ENCODE measurements around the gene CWF19L1. TPM values are rescaled to one million over a fixed set of nuclear protein-coding genes. Genes with fewer than 3 reads are reported as not detected.
A peak's percentile ranks its signal among the peaks of the same experiment; 100 is the strongest.

Gene CWF19L1
- total RNA-seq, 1 experiment from 2014 or later, result 28.1 TPM

DNA sequence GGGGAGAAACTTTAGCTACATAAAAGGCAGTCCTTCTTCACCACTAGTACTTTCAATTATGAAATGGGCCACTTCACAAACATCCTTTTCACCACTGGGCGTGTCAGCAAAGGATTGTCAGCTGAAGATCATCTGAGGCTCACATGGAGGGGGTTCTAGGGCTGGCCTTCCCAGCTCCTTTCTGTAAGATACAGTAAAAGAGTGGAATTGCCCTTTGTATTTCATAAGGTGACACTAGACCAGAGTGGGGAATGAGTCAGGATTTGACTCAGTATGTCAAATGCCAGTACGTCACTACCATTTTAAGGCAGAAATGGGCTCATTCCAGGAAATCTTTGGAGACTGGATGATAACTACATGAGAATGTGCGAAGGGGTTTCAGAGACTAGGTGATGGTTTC lies 40.2 kb upstream of the CWF19L1 start:
- ChIA-PET CTCF (no interaction called here), POLR2A (no interaction called here)
- H3K9me3 Mint-ChIP-seq, result no peaks in the 10 kb centered on the region
- DNase-seq (ENCODE audit: low spot score), result no peak
- H3K36me3 Mint-ChIP-seq, result no peaks in the 10 kb centered on the region
- H3K4me3 Mint-ChIP-seq, result no peak overlapping the region
- TF ChIP-seq GTF2I (CRISPR knock-in tag; conservative IDR thresholded peaks at IDR 0.05) (no peak), ETV6 (CRISPR knock-in tag; IDR thresholded peaks at IDR 0.05) (no peak)
- H3K4me1 Mint-ChIP-seq, result peaks cover 8% of the 10 kb centered on the region
- peaks cover 24% of the 10 kb centered on the region for H3K27me3 Mint-ChIP-seq (ENCODE audit: low read depth)
- H3K27ac Mint-ChIP-seq, result no peak overlapping the region
- ATAC-seq, result no peak

DNA sequence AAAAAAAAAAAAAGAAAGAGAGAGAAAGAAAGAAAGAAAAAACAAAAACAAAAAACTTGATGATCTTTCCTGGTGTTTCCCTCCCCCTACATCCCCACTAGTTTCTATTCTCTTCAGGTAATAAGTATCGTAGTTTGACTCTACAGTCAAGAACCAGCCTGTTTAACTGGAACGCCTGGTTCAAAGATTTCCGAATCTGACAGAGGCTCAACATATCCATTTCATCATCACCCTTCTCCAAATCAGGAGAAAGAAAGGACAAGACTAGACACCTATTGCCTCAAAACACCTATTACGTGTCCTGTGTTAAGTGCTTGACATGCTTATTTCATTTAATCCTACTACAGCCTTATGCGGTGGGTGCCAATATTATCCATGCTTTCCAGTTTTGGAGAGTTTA lies 39.4 kb upstream of the CWF19L1 start:
- Mint-ChIP-seq H3K9me3 (peaks cover 2% of the 10 kb centered on the region; the same call in 1 of the 2 replicates), H3K36me3 (peaks cover 1% of the 10 kb centered on the region; the same call in 1 of the 2 replicates), H3K4me1 (peaks cover 11% of the 10 kb centered on the region), H3K27ac (no peak overlapping the region), H3K4me3 (no peak overlapping the region), H3K27me3 (ENCODE audit: low read depth) (peaks cover 16% of the 10 kb centered on the region)
- no peak for DNase-seq (ENCODE audit: low spot score)
- ChIA-PET POLR2A (no interaction called here), CTCF (no interaction called here)
- ATAC-seq, result no peak
- no peak for TF ChIP-seq ATF1 (CRISPR knock-in tag; IDR thresholded peaks at IDR 0.05)
- TF ChIP-seq, protein P1, sequence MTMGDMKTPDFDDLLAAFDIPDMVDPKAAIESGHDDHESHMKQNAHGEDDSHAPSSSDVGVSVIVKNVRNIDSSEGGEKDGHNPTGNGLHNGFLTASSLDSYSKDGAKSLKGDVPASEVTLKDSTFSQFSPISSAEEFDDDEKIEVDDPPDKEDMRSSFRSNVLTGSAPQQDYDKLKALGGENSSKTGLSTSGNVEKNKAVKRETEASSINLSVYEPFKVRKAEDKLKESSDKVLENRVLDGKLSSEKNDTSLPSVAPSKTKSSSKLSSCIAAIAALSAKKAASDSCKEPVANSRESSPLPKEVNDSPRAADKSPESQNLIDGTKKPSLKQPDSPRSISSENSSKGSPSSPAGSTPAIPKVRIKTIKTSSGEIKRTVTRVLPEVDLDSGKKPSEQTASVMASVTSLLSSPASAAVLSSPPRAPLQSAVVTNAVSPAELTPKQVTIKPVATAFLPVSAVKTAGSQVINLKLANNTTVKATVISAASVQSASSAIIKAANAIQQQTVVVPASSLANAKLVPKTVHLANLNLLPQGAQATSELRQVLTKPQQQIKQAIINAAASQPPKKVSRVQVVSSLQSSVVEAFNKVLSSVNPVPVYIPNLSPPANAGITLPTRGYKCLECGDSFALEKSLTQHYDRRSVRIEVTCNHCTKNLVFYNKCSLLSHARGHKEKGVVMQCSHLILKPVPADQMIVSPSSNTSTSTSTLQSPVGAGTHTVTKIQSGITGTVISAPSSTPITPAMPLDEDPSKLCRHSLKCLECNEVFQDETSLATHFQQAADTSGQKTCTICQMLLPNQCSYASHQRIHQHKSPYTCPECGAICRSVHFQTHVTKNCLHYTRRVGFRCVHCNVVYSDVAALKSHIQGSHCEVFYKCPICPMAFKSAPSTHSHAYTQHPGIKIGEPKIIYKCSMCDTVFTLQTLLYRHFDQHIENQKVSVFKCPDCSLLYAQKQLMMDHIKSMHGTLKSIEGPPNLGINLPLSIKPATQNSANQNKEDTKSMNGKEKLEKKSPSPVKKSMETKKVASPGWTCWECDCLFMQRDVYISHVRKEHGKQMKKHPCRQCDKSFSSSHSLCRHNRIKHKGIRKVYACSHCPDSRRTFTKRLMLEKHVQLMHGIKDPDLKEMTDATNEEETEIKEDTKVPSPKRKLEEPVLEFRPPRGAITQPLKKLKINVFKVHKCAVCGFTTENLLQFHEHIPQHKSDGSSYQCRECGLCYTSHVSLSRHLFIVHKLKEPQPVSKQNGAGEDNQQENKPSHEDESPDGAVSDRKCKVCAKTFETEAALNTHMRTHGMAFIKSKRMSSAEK (CRISPR knock-in tag; IDR thresholded peaks at IDR 0.05; ENCODE audit: borderline replicate concordance), result no peak
- TF ChIP-seq, protein P2, sequence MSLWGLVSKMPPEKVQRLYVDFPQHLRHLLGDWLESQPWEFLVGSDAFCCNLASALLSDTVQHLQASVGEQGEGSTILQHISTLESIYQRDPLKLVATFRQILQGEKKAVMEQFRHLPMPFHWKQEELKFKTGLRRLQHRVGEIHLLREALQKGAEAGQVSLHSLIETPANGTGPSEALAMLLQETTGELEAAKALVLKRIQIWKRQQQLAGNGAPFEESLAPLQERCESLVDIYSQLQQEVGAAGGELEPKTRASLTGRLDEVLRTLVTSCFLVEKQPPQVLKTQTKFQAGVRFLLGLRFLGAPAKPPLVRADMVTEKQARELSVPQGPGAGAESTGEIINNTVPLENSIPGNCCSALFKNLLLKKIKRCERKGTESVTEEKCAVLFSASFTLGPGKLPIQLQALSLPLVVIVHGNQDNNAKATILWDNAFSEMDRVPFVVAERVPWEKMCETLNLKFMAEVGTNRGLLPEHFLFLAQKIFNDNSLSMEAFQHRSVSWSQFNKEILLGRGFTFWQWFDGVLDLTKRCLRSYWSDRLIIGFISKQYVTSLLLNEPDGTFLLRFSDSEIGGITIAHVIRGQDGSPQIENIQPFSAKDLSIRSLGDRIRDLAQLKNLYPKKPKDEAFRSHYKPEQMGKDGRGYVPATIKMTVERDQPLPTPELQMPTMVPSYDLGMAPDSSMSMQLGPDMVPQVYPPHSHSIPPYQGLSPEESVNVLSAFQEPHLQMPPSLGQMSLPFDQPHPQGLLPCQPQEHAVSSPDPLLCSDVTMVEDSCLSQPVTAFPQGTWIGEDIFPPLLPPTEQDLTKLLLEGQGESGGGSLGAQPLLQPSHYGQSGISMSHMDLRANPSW (CRISPR knock-in tag; conservative IDR thresholded peaks at IDR 0.05; ENCODE audit: low read depth), result no peak

DNA sequence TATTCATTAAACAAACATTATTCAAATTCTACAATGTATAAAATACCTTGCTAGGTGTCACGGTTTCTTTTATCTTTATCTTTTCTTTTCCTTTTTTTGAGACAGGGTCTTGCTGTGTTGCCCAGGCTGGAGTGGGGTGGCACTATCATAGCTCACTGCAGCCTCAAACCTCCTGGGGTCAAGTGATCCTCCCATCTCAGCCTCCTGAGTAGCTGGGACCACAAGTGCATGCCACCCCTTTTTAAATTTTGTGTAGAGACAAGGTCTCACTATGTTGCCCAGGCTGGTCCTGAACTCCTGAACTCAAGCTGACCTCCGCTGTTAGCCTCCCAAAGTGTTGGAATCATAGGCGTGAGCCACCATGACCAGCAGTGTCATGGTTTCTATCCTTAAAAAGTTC lies 37.0 kb upstream of the CWF19L1 start:
- DNase-seq (ENCODE audit: low spot score) (no peak), ATAC-seq (no peak)
- H3K36me3 Mint-ChIP-seq, result peaks cover 20% of the 10 kb centered on the region
- no peak overlapping the region for H3K27ac Mint-ChIP-seq
- 0 out of 2 replicates have a peak, but pooled peaks have one; percentile 12 for TF ChIP-seq GTF2I (CRISPR knock-in tag; conservative IDR thresholded peaks at IDR 0.05)
- no peak for TF ChIP-seq FOXJ3 (CRISPR knock-in tag; IDR thresholded peaks at IDR 0.05; ENCODE audit: borderline replicate concordance)
- peak; percentile 77 for TF ChIP-seq ZNF121 (CRISPR knock-in tag; IDR thresholded peaks at IDR 0.05)
- ChIA-PET CTCF (interaction anchor here (0.6 to 1.3 kb wide), 6 partner anchors 17 to 205 kb away, joined by 3 to 10 read pairs (median 6); partner anchors contain the start of gene PKD2L1), POLR2A (no interaction called here)
- peaks cover 25% of the 10 kb centered on the region for H3K9me3 Mint-ChIP-seq
- H3K4me1 Mint-ChIP-seq, result peaks cover 26% of the 10 kb centered on the region
- H3K4me3 Mint-ChIP-seq, result no peak overlapping the region
- H3K27me3 Mint-ChIP-seq (ENCODE audit: low read depth), result peaks cover 8% of the 10 kb centered on the region; the same call in 1 of the 2 replicates

DNA sequence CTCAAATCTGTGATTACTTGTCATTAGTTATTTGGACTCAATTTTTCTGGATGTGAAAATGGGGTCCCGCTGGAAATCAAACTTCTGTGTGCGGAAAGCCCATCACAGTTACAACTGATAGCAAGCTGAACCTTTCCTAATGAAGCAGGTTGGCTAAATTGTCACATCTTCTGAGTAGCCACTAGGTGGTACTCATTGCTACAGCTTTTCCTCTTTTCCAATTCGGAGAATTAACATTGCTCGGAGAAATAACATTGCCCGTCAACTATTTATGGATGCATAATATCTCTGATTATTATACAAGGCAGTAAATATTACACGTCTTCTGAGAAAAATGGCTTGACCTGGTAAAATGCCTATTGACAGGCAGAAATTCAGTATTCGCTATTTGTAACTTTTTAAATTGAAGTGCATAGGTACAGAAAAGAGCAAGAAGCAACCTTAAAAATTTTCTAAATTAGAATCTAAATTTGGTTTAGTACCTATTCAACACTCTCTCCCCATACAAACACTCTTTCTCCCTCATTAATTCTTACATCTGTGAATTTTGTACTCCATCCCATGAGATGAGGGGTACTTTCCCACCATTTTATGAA lies 36.4 kb upstream of the CWF19L1 start:
- CTCF ChIA-PET, result interaction anchor here (0.6 to 1.7 kb wide), 21 partner anchors 8 to 458 kb away, joined by 3 to 10 read pairs (median 4); partner anchors contain the start of gene PKD2L1
- no peak for DNase-seq (ENCODE audit: low spot score)
- TF ChIP-seq ESRRA (CRISPR knock-in tag; IDR thresholded peaks at IDR 0.05; ENCODE audit: borderline replicate concordance) (no peak), TP53 (CRISPR knock-in tag; IDR thresholded peaks at IDR 0.05) (no peak)
- TF ChIP-seq, protein P3, sequence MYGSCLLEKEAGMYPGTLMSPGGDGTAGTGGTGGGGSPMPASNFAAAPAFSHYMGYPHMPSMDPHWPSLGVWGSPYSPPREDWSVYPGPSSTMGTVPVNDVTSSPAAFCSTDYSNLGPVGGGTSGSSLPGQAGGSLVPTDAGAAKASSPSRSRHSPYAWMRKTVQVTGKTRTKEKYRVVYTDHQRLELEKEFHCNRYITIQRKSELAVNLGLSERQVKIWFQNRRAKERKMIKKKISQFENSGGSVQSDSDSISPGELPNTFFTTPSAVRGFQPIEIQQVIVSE (CRISPR knock-in tag; IDR thresholded peaks at IDR 0.05; ENCODE audit: borderline replicate concordance), result no peak
- peaks cover 28% of the 10 kb centered on the region for H3K9me3 Mint-ChIP-seq
- H3K36me3 Mint-ChIP-seq, result peaks cover 20% of the 10 kb centered on the region
- no peak overlapping the region for H3K27ac Mint-ChIP-seq
- H3K4me1 Mint-ChIP-seq, result peaks cover 28% of the 10 kb centered on the region
- peaks cover 7% of the 10 kb centered on the region; the same call in 1 of the 2 replicates for H3K27me3 Mint-ChIP-seq (ENCODE audit: low read depth)
- POLR2A ChIA-PET, result interaction anchor here (0.6 kb wide), 1 partner anchor 577 kb away, joined by 5 read pairs; no protein-coding TSS in a partner anchor
- peak; percentile 67 for ATAC-seq
- no peak overlapping the region for H3K4me3 Mint-ChIP-seq
